SK-N-SH (cell line): Measurements from ENCODE around the gene MOB1B. TPM values are rescaled to one million over a fixed set of nuclear protein-coding genes. Genes with fewer than 3 reads are reported as not detected.

ENCODE experiments used
- CTCF ChIA-PET: fragments of 300-600, 350-600 bp; formaldehyde crosslinking; extraction: SDS; loops from one replicate; lab custom pipeline; 2021; lab: Yijun Ruan, JAX
- POLR2A ChIA-PET: fragments of 350-600 bp; sonication (Branson Sonifier 250); formaldehyde crosslinking; extraction: SDS; loops from one replicate; lab custom pipeline; 2020; ENCODE audit warnings: antibody characterized with exemption, inconsistent platforms; lab: Yijun Ruan, JAX
- DNase-seq: peaks from one replicate; pipeline ENCODE4 v3.0.0; 2012
- H2AFZ ChIP-seq: fragments of 200-600 bp; sonication (generic); 2 replicates; pipeline ENCODE4 v1.8.1; 2016; ENCODE audit warnings: antibody characterized with exemption, mild to moderate bottlenecking, low read depth
- H3F3A ChIP-seq: fragments of 200-600 bp; sonication (generic); replicated peaks from 2 replicates; pipeline ENCODE3; 2016; ENCODE audit warnings: antibody characterized with exemption, mild to moderate bottlenecking; ENCODE audit not compliant: insufficient read depth
- H3K27ac ChIP-seq, 2 experiments: fragments of 200-500 bp in 1 of 2; fragments of 200-600 bp in 1 of 2; sonication (Bioruptor generic) in 1 of 2; sonication (generic), shearing (Covaris generic) in 1 of 2; 2 replicates each; pipeline versions ENCODE4 v1.5.1 to v1.6.1; 2014 to 2016; ENCODE audit warnings: low read depth in 2 of 2, inconsistent platforms in 1 of 2, low read length in 1 of 2, mild to moderate bottlenecking in 1 of 2, mixed read lengths in 1 of 2
- H3K27me3 ChIP-seq: fragments of 200-600 bp; sonication (generic), shearing (Covaris generic); 2 replicates; pipeline ENCODE4 v1.6.1; 2016; ENCODE audit warnings: mixed run types; ENCODE audit not compliant: insufficient read depth
- H3K36me3 ChIP-seq, 2 experiments: fragments of 200-500 bp in 1 of 2; fragments of 200-600 bp in 1 of 2; sonication (Bioruptor generic) in 1 of 2; sonication (generic) in 1 of 2; replicated peaks in 1 of 2; 2 replicates each; pipeline versions ENCODE3 to v1.5.1; 2014 to 2016; ENCODE audit warnings: low read length in 1 of 2, mild to moderate bottlenecking in 1 of 2; ENCODE audit not compliant: insufficient read depth in 2 of 2, control insufficient read depth in 1 of 2
- H3K4me1 ChIP-seq, 2 experiments: fragments of 200-500 bp in 1 of 2; fragments of 200-600 bp in 1 of 2; sonication (Bioruptor generic) in 1 of 2; sonication (generic), shearing (Covaris generic) in 1 of 2; 2 replicates each; pipeline versions ENCODE4 v1.5.1 to v1.6.1; 2014 to 2016; ENCODE audit warnings: low read depth in 1 of 2, low read length in 1 of 2, mixed run types in 1 of 2; ENCODE audit not compliant: insufficient read depth in 2 of 2, control insufficient read depth in 1 of 2
- H3K4me2 ChIP-seq: fragments of 200-600 bp; sonication (generic), shearing (Covaris generic); 2 replicates; pipeline ENCODE4 v1.6.1; 2017; ENCODE audit warnings: mixed run types
- H3K4me3 ChIP-seq, 2 experiments: fragments of 200-500 bp in 1 of 2; fragments of 200-600 bp in 1 of 2; sonication (Bioruptor generic) in 1 of 2; sonication (generic), shearing (Covaris generic) in 1 of 2; 2 replicates each; pipeline versions ENCODE4 v1.5.1 to v1.8.1; 2014 to 2016; ENCODE audit warnings: low read depth in 2 of 2, inconsistent platforms in 1 of 2, low read length in 1 of 2, mild to moderate bottlenecking in 1 of 2, mixed read lengths in 1 of 2, moderate library complexity in 1 of 2
- H3K79me2 ChIP-seq: fragments of 200-600 bp; sonication (generic); 2 replicates; pipeline ENCODE4 v1.8.1; 2017; ENCODE audit warnings: mild to moderate bottlenecking; ENCODE audit not compliant: insufficient read depth
- H3K9ac ChIP-seq: fragments of 200-600 bp; sonication (generic); 2 replicates; pipeline ENCODE4 v1.6.1; 2017; ENCODE audit warnings: mixed run types
- H3K9me2 ChIP-seq: fragments of 200-600 bp; sonication (generic); 2 replicates; pipeline ENCODE4 v1.6.1; 2017; ENCODE audit warnings: mixed run types
- H3K9me3 ChIP-seq: fragments of 200-600 bp; sonication (generic); 2 replicates; pipeline ENCODE4 v1.6.1; 2017; ENCODE audit warnings: mixed run types, mild to moderate bottlenecking, moderate library complexity
- H4K20me1 ChIP-seq: fragments of 200-600 bp; sonication (generic); 2 replicates; pipeline ENCODE4 v1.6.1; 2017; ENCODE audit warnings: mild to moderate bottlenecking, mixed run types; ENCODE audit not compliant: insufficient read depth
- ELF1 ChIP-seq: IDR thresholded peaks from 2 replicates; pipeline ENCODE4 v1.4.0; 2012
- EZH2phosphoT487 ChIP-seq: fragments of 200-600 bp; sonication (generic); IDR thresholded peaks from 2 replicates; pipeline ENCODE4 v1.6.1; 2017; ENCODE audit warnings: low read depth, mixed run types, mild to moderate bottlenecking, antibody characterized with exemption, moderate library complexity, borderline replicate concordance
- FOXM1 ChIP-seq: IDR thresholded peaks from 2 replicates; pipeline ENCODE4 v1.4.0; 2012; ENCODE audit warnings: low read depth, mild to moderate bottlenecking
- GATA2 ChIP-seq: sonication (generic); formaldehyde crosslinking; IDR thresholded peaks from 2 replicates; pipeline ENCODE4 v1.5.0; 2020; ENCODE audit warnings: mild to moderate bottlenecking, missing genetic modification reagents
- JUND ChIP-seq: IDR thresholded peaks from 2 replicates; pipeline ENCODE4 v1.4.0; 2012
- MAX ChIP-seq: IDR thresholded peaks from 2 replicates; pipeline ENCODE4 v1.4.0; 2012; ENCODE audit warnings: low read depth
- PBX3 ChIP-seq: IDR thresholded peaks from 2 replicates; pipeline ENCODE4; 2012
- RAD21 ChIP-seq: IDR thresholded peaks from 2 replicates; pipeline ENCODE4 v1.6.1; 2012; ENCODE audit warnings: mild to moderate bottlenecking, low read length
- RFX5 ChIP-seq: IDR thresholded peaks from 2 replicates; pipeline ENCODE4 v1.6.1; 2012; ENCODE audit warnings: mild to moderate bottlenecking, improper control_type of control experiment, low read length
- WGBS: methylation state at CpG from one replicate; pipeline ENCODE4 v1.1.6; 2017; ENCODE audit warnings: low lambda C conversion rate; 5-methylcytosine and 5-hydroxymethylcytosine counted together
- polyA plus RNA-seq, 3 experiments: library from polyadenylated mRNA; depleted of rRNA; stranded (reverse); fragments of >200 nt; gene quantifications; 2 replicates each; pipeline ENCODE4 v1.2.3, GENCODE V29; 2012

Gene MOB1B
- polyA plus RNA-seq, 1 of the 3 experiments (the other 2 are of a cell fraction), result 2.9 TPM

GRCh38 chr4:70915874-70916559 lies 13.8 kb downstream of the MOB1B start:
- no peaks in the 10 kb centered on the region for H3K9me2 ChIP-seq
- POLR2A ChIA-PET, result no interaction called here
- 0 out of 2 replicates have a peak, but pooled peaks cover 15% of the 10 kb centered on the region for H4K20me1 ChIP-seq
- CTCF ChIA-PET, result no interaction called here
- H3K79me2 ChIP-seq, result peaks cover 96% of the 10 kb centered on the region
- H3K27me3 ChIP-seq, result no peaks in the 10 kb centered on the region
- no peak overlapping the region for H2AFZ ChIP-seq
- H3K9ac ChIP-seq, result no peak overlapping the region
- H3K4me3 ChIP-seq, result no peak overlapping the region
- H3K9me3 ChIP-seq, result no peaks in the 10 kb centered on the region
- no peak for DNase-seq
- peaks cover 0 to 13% of the 10 kb centered on the region in 2 experiments for H3K36me3 ChIP-seq
- H3K4me2 ChIP-seq, result no peak overlapping the region; the same call in 1 of the 2 replicates
- 81% methylated on average over 8 of the region's 8 CpGs for WGBS
- peaks cover 9% of the 10 kb centered on the region for H3F3A ChIP-seq
- TF ChIP-seq PBX3, result no peak
- no peak overlapping the region for H3K27ac ChIP-seq
- peaks cover 0 to 2% of the 10 kb centered on the region in 2 experiments; a peak in 1 of 4 replicates for H3K4me1 ChIP-seq

GRCh38 chr4:70920592-70920991 lies 18.4 kb downstream of the MOB1B start:
- ChIA-PET POLR2A (no interaction called here), CTCF (no interaction called here)
- no peak for TF ChIP-seq EZH2phosphoT487
- no peak for TF ChIP-seq GATA2 (CRISPR knock-in tag)
- no peak for TF ChIP-seq MAX
- TF ChIP-seq JUND, result no peak
- no peak for TF ChIP-seq FOXM1
- TF ChIP-seq RFX5, result no peak
- TF ChIP-seq RAD21, result no peak
- H3K79me2 ChIP-seq, result peaks cover 92% of the 10 kb centered on the region
- H3K9me2 ChIP-seq, result no peaks in the 10 kb centered on the region
- peaks cover 0 to 13% of the 10 kb centered on the region in 2 experiments for H3K36me3 ChIP-seq
- no peak for DNase-seq
- no peak overlapping the region for H3K27ac ChIP-seq
- peaks cover 26% of the 10 kb centered on the region for H4K20me1 ChIP-seq
- no peak overlapping the region for H3K4me3 ChIP-seq
- no peak overlapping the region for H3K9ac ChIP-seq
- H3K4me1 ChIP-seq, result no peaks in the 10 kb centered on the region; a peak in 1 of 4 replicates
- H3K27me3 ChIP-seq, result no peaks in the 10 kb centered on the region
- no peak overlapping the region for H2AFZ ChIP-seq
- H3K9me3 ChIP-seq, result no peaks in the 10 kb centered on the region
- H3K4me2 ChIP-seq, result no peak overlapping the region
- peaks cover 9% of the 10 kb centered on the region for H3F3A ChIP-seq

GRCh38 chr4:70925418-70925817 lies 23.2 kb downstream of the MOB1B start:
- Histone ChIP-seq H3K27ac (no peak overlapping the region), H3K9ac (no peak overlapping the region), H4K20me1 (peaks cover 24% of the 10 kb centered on the region), H3K36me3 (peaks cover 0 to 5% of the 10 kb centered on the region in 2 experiments), H3K79me2 (peaks cover 89% of the 10 kb centered on the region), H3K9me3 (no peaks in the 10 kb centered on the region), H3K4me3 (no peak overlapping the region), H3F3A (no peaks in the 10 kb centered on the region), H3K4me1 (peaks cover 0 to 3% of the 10 kb centered on the region in 2 experiments; a peak in 3 of 4 replicates), H2AFZ (no peak overlapping the region), H3K27me3 (no peaks in the 10 kb centered on the region), H3K4me2 (no peak overlapping the region), H3K9me2 (no peaks in the 10 kb centered on the region)
- no peak for DNase-seq
- TF ChIP-seq RAD21, result peak; percentile 25; the same call in 1 of the 2 replicates
- TF ChIP-seq ELF1, result no peak
- ChIA-PET POLR2A (no interaction called here), CTCF (no interaction called here)
- 95% methylated on average over 1 of the region's 1 CpG for WGBS
